ENCODE data around the gene SETBP1.
A peak's percentile ranks its signal among the peaks of the same experiment; 100 is the strongest.

SETBP1 gene

DNA sequence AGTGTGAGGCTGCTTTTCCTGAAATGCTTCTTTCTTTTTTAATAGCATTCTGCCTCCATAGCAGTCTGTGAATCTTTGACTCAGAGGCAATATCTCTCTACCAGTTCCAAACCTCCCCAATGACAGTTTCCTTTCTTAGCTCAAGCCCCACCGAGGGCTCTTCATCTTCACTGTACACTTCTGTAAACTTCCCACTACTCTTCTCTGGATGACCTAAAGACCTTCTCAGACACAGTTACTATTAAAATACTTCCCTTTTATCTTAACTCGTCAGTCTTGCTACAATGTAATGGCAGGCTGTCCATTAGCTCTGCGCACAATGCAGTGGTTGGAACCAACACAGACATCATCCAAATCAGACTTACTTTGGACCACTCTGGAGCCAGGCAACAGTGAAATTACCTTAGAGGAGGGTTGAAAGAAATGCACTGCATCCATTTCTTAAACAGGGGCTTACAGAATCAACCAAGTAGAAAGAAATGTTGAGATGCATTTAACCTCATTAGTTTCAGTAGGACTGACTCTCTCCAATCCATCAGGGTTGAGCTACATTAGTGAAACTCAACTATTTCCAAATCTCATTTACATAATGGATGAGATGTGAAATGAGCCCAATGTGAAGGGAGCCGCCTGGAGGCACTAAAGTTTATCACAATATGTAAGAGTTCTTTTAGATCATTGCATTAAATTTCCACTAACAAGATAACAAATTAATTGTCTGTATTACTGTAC, 343.8 kb downstream of the SETBP1 start:
- DNase-seq (ENCODE audit: low spot score), result no peak

DNA sequence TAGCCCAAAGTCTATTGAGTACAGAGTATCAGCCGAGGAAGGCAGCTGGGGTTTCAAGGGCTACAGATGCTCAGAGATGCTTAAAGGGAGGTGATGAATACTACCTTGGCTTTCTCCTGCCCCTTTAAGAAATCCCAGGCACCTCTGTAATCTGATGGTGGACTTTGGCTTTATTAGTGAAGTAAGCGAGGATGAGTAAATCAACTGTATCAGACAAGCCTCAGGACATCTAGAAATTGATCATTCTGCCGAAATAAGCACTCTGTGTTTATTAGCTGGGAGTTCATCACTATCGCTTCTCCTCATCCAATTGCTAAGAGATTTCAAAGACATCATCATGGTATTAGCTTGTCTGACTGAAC, 344.4 kb downstream of the SETBP1 start:
- DNase-seq (ENCODE audit: low spot score), result no peak

DNA sequence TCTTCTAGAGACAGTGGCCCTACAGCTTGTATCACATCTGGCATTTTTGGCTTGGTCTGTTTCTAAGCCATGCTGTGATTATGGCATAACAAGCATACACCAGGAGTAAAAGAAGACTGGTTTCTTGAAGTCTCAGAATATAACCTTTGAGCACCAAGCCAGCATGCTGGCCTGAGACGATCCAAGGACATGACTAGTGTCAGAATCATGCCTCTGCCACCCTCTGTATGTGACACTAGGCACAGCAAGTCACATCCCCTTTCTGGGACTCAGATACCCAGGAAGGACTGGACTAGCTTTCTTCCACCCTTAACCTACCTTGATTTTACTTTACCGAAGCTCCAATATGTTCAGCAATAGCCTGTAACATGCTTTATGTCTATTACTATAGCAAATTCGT, 345.5 kb downstream of the SETBP1 start:
- DNase-seq (ENCODE audit: low spot score), result no peak

DNA sequence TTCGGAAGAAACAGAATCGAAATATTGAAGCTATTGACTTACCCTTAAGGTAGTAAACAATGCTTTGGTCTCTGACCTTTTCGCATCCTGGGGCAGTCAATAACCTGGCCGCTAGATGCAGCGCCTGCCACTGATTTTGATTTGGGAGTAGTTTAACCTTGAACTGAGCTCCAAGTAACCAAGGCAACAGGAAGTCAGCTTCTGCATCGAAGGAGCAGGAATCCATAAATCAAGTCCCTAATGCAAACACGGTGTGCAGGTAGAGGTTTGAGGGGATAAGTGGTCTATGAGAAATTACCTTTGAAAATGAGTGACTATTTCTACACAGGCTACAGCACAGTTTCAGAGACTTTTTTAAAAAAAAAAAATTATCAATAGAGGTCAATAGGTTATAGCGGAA, 353.5 kb downstream of the SETBP1 start:
- no peak for DNase-seq (ENCODE audit: low spot score)

DNA sequence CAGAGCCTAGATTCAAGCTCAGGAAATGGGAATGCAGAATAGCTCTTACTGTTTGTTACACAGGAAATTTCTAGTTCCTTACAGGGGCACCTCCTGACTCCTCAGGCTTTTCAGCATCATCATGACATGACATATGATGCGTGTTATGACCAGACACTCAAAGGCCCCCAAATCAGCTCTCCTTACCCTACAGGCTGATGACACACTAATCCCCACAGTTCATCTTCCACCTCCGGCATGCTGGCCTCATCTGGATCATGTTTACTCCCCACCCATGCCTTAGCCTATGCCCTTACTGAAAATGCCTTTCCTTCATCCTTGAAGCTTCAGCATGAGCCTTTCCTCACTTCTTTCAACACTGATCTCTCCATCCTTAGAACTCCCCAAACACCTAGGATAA, 356.9 kb downstream of the SETBP1 start:
- no peak for DNase-seq (ENCODE audit: low spot score)

DNA sequence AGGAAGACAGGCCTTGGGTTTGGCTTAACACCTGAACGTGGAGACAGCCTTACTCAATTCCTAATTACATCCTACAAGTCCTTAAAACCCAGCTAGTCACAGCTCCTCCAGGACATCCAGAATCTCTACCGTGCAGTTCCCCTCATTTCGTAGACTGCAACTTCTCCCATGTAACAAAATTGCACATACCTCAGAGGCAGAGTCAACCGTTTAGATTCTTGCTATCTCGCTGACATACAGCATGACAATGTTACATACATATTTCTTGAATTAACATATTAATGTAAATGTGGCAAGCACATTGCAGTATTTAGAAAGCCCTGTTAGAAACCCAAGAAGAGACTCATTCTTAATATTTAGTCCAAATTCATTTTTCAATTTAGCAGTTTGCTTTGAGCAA, 358.7 kb downstream of the SETBP1 start:
- no peak for DNase-seq (ENCODE audit: low spot score)

DNA sequence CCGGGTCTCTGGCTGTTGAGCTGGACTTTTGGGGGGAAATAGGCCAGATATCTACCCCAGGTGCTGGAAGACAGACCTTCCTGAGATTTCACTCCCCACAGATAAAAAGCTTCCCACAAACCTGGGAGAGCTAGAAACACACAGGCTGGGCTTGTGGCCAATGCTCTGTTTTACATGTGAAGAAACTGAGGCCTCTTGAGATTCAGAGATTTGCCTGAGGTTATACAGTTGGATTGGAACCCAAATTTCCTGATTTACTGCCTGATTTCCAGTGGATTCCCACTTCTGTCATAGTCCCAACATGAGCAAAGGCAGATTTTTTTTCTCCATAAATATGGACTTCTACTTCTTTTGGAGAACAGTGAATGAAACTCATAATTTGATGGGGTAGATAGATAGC, 360.2 kb downstream of the SETBP1 start:
- no peak for DNase-seq (ENCODE audit: low spot score)

DNA sequence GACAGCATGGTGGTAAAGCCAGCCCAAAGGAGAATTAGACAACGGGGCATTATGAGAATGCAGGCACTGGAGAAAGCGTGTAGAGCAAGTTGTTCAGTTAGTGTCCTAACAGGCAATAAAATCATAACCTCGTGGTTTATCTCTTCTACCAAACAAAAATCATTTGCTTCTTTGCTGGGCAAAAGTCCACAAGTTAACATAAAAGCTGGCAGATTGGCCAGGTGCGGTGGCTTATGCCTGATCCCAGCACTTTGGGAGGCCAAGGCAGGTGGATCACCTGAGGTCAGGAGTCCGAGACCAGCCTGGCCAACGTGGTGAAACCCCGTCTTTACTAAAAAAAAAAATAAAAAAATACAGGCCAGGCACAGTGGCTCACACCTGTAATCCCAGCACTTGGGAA, 364.1 kb downstream of the SETBP1 start:
- DNase-seq (ENCODE audit: low spot score), result no peak

DNA sequence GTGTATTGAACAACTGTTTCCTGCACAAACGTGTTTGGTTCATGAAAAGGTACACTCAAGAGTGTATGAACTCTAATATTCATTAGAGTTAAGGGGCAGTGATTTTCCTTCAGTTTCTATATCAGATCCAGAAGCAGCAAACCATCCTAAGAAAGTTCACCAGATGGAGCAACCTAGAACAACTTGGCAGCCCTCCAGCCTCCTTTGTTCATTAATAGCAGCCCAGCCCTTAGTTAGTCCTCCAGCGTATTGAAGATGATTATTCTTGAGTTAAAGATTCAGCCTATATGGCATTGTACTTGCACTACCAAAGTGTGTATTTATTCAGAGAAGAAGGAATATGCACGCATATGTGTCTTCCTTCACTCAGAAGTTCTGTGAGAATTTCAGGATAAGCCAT, 365.5 kb downstream of the SETBP1 start:
- DNase-seq (ENCODE audit: low spot score), result no peak

DNA sequence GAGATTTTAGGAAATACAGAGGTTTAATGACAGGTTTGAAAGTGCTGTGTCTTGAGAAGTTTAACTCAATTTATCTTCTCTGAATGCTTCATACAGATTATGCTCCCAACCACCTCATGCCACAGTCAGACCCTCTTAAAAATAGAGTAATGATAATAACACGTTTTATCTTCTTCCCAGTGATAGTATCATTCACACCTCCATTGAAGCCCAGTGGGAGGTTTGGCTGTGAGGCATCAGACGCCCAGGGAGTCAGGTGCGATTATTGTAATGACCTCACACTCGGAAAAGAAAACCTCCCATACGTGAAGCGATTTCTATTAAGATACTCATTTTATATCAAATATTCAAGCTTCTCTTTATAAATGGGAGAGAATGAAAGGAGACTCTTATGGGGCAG, 366.3 kb downstream of the SETBP1 start:
- DNase-seq (ENCODE audit: low spot score), result no peak

DNA sequence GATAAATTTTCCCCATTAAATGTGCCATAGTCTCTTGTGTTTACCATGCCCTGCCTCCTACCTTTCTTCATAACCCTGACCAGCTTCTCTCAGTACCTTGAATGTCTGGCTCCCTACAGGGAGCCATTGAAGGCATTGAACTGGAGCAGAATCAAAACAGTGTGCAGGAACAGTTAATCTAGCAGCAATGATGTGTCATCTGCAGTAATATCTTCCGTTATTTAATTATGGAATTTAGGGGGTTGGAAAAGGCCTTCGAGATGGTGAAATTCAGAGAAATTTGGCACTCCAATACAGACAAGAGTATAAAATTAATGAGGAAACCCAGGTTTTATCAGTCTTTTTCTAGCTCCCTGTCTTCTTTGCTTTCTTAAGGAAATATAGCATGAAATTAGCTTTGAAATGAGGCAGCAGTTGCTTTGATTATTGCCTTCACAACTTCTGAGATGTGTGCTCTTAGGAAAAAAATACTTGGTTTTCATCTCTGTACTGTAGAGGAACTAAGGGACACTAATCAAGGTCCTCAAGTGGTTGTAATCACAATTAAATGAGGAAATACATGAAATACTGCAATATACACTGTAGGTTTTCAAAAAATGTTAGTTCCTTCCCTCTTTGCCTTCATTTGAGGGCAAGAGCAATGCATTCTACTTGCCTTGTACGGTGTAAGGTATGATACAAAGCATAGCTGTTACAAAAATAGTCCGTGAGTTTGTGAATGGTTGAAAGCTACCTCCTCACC, 369.1 kb downstream of the SETBP1 start:
- DNase-seq (ENCODE audit: low spot score), result no peak

DNA sequence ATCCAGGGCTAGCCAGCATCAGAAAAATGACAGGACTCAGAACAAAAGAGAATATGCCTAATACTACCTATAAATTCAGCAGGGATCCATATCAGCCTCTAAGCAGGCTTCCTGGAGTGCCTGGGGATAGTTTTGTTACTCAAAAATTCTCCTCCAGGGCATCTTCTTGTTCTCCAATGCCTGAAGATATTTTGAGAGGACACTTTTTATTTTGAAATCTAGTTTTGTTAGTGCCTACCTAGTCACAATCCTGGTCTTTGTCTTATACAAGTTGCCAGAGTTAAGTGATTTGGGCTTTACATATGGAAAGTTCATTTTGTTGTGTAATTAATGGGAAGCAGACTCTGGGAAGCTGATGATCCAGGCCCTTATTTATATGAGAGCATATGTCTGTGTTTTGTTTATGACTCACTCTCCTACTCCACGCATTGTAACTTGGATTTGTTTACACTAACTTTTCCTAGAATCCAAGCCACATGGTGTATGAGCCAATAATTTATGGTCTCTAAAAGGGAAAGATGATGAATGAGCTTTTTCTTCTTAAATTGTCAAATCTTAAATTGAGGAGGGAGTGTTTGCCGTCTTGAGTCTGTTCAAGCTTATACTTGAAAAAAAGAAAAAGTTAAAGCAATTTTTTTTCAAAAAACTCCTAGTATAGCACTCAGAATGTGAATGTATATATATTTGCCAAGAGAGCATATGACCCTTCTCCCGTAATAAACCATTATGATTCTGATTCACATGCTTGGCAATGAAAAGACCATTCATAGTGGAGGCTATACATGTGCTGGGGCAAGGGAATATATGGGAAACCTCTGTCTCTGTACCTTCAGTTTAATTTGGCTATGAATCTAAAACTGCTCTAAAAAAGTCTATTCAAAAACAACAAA, 370.3 kb downstream of the SETBP1 start:
- DNase-seq (ENCODE audit: low spot score), result peak; percentile 33

DNA sequence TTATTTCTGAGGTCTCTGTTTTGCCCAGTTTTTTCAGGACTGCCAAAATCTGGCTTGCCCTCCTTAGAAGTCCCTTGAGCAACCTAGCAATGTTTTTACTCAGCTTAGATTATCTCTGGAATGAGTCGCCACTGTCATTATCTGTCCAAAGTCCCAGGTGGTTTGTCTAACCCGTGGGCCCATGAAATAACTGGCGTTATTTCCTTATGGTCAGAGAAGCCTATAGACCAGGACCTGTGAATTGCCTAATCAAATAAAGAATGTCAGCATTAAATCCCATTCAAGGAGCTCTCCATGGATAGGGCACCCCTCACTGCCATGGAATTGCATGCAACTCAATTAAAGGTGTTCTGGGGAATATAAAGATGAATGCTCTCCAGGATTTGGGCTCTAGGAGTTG, 373.9 kb downstream of the SETBP1 start:
- DNase-seq (ENCODE audit: low spot score), result no peak

DNA sequence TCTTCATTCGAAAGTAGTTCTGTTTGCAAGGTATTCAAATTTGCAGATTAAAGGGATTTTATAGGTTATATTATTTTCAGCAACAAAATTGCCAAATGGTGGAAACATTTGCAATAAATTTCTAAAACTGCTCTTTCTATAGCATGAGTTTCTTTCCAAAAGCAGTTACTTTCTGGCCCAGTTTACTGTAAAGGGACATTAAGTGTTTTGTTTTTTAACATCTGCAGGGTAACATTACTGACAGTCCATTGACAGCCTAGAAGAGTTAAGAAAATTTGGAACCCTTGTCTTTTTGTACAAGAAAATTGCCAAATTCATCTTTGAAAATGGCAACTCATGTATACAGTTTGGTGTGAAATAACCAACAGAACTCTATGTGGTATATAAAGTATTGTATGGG, 375.1 kb downstream of the SETBP1 start:
- DNase-seq (ENCODE audit: low spot score), result no peak

DNA sequence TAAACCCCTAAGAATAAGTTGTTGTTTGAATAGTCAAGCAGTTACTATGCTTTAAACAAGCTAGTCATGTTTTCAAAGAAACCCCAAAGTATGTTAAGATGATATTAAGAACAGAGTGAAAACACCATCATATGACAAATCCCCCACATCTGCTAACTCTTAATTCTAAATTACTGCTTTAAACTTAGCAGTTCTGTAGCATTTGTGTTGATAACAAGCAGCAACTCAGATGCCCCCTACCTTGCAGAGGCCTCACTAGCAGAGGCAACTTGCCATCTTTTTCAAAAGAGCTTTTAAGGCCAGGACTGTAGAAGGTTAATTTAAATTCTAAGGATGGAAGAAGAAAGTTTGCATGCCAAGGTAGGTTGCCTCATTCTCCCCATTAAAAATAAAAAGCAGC, 376.2 kb downstream of the SETBP1 start:
- no peak for DNase-seq (ENCODE audit: low spot score)

DNA sequence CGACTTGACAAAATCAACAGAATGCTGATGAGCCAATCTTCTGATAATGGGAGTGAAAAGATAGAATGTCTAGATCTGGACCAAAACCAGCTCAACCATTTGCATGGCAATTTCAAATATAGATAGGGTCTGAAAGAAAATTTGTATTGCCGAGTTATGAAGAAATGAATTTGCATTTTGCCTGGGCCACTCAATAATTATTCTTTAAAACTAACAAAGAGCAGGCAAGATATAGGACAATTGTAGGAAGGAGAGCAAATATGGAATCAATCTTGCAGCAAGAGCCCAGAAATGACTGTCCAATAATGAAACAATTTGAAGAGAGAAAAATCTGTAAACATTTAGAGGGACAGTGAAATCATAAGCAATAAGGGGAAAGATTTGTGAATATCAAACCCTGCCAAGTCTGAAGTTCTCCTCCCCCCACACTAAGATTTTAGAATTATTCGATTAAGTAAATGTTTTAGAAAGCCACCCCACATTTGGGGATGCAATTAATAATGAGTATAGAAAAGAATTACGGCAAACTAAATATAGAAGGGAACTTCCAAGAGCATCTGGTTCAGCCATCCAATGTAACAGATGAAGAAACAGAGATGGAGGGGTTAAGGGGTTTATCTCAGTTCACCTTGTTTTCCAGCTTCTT, 377.4 kb downstream of the SETBP1 start:
- no peak for DNase-seq (ENCODE audit: low spot score)

DNA sequence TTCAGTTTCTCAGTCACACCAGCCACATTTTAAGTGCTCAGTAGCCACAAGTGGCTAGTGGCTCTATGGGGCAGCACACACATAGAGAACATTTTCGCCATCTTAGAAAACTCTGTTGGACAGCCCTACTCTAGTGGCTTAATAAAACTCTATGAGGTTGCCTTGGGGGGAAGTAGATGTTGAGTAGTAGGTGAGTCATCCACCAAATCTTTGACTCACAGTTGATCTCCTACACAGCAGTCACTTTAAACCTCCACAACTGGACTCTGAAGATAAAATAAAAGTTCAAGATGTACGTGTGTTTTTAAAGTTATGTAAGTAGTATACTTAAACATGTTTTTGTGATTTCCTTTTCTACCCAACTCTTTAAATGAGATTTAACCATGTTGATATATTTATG, 379.0 kb downstream of the SETBP1 start:
- DNase-seq (ENCODE audit: low spot score), result peak; percentile 74

DNA sequence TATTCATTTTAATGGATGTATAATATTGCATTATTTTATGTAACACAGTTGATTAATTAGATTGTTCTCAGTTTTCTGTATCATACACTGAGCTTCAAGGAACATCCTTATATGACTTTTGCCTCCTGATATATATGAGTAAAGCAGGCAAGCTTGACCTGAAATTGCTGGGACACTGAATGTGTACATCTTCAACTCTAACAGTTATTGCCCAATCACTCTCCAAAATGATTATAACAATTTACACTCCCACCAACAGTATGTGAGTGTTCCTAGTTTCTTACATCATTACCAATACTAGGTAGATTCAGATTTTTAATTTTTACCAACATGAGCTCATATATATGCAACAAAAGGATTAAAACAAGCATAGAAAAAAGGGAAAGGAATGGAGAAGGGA, 379.4 kb downstream of the SETBP1 start:
- no peak for DNase-seq (ENCODE audit: low spot score)

DNA sequence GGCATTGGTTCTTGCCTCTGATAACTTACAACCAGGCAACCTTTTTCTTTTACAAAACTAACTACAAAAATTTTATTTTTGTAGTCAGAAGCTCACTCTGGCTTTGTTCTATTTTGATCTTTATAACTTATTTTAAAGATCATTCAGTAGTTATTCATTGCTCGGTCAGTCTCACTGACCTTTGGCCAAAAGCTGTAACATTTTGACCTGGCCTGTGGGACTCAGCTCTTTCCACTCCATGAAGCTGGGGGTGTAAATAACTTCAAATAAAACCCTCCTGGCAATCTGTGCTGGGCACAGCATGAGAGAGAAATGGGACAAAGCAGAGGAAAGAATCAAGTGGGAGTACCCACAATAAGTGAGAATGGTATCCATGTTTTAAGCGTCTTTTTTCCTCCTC, 380.7 kb downstream of the SETBP1 start:
- no peak for DNase-seq (ENCODE audit: low spot score)

DNA sequence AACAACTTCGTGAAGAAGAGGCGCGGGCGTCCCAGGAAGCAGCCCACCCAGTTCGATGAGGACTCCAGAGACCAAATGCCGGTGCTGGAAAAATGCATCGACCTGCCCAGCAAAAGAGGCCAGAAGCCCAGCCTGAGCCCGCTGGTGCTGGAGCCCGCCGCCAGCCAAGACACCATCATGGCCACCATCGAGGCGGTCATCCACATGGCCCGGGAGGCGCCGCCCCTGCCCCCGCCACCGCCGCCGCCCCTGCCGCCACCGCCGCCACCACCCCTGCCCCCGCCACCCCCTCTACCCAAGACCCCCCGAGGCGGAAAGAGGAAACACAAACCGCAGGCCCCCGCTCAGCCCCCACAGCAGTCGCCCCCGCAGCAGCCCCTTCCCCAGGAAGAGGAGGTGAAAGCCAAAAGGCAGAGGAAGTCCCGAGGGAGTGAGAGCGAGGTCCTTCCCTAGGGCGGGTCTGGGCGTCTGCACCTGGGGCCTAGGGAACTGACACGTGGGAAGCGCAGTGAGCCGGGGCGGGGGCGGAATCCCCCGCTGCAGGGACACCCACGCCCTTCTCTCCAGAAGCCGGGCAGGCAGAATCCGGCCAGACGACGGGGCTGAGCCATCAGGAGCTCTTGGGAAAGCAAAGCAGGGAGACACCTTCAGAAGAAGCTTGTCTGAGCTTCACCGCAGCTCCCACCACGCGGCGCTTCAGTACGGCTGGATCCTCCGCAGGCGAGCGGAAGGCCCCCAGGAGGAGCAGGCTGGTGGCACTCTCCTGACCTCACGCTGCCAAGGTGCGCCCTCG, 382.8 kb downstream of the SETBP1 start:
- DNase-seq (ENCODE audit: low spot score), result no peak

DNA sequence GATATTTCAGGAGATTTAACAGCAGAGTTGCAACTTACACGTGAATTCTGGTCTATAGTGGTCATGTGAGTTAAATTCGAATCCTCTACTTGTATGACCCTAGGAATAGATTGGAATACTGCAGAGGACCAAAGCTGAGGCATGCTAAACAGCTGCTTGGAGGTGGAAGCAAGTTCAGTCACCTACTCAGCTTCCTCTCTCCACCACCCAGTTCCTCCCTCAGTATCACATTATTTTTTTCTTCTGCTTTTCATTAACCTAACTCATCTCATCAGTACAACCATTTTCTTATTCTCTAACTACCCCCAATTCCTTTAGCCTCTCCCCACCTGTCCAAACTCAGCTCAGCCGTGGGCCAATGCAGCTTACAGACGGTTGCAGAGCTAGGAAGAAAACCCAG, 385.5 kb downstream of the SETBP1 start:
- DNase-seq (ENCODE audit: low spot score), result no peak

DNA sequence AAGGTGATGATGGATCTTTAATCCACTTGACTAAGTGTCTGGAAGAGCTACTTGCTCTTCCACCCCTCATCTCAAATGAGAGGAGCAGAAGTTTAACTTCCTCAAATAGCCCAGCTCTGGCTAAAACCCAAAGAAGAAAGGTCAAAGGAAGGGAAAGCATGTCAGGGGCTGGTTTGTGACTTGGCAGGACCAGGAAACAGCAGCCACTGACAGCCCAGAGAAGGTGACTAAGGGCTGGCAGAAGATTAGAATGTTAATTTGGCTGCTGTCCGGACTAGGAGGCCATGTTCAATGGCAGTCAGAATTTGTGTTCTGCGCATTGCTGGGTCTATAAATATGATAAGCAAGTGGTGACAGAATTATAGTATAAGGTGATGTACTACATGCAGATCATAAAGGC, 386.2 kb downstream of the SETBP1 start:
- peak; percentile 14 for DNase-seq (ENCODE audit: low spot score)
